Gastrocnemius medialis (tissue), 4 donors: ENCODE results near the gene IL20RA. TPM values are rescaled to one million over a fixed set of nuclear protein-coding genes. Genes with fewer than 3 reads are reported as not detected.

Experiments used
- ATAC-seq, 2 donors: fragments of 150-250 bp; one replicate each; pipeline ENCODE4 v1.9.1; 2016
- DNase-seq, 2 donors: peaks; one replicate each; pipeline ENCODE4 v3.0.0-alpha.2; 2019
- H3K27ac ChIP-seq, 4 donors: fragments of 200-600 bp; sonication (generic); 1 replicate in 1 of 4; 2 replicates in 3 of 4; pipeline ENCODE4 v1.5.1; 2016 to 2018; ENCODE audit warnings: mild to moderate bottlenecking in 2 of 4, moderate library complexity in 1 of 4
- H3K27me3 ChIP-seq, 3 donors: fragments of 200-600 bp; sonication (generic) in 2 of 3; 1 replicate in 1 of 3; 2 replicates in 2 of 3; pipeline versions ENCODE4 v1.5.1 to v1.6.0; 2016 to 2019; ENCODE audit warnings: mild to moderate bottlenecking in 1 of 3, moderate library complexity in 1 of 3
- H3K36me3 ChIP-seq, 2 donors: fragments of 200-600 bp; sonication (generic) in 1 of 2; one replicate each; pipeline ENCODE4 v1.5.1; 2017 to 2018
- H3K4me1 ChIP-seq, 2 donors: fragments of 200-600 bp; sonication (generic) in 1 of 2; one replicate each; pipeline ENCODE4 v1.5.1; 2016 to 2017; ENCODE audit warnings: mild to moderate bottlenecking in 2 of 2
- H3K4me3 ChIP-seq, 4 donors: fragments of 200-600 bp; sonication (generic) in 3 of 4; 1 replicate in 1 of 4; 2 replicates in 3 of 4; pipeline ENCODE4 v1.5.1; 2016 to 2019; ENCODE audit warnings: mild to moderate bottlenecking in 2 of 4
- H3K9me3 ChIP-seq, 3 donors: fragments of 200-600 bp; sonication (generic) in 2 of 3; 1 replicate in 1 of 3; 2 replicates in 2 of 3; pipeline ENCODE4 v1.5.1; 2016 to 2019
- CTCF ChIP-seq, 5 experiments: fragments of 450-650 bp in 3 of 5; fragments of 200-600 bp in 2 of 5; sonication (generic) in 2 of 5; IDR thresholded peaks in 4 of 5; conservative IDR thresholded peaks in 1 of 5; 1 replicate in 4 of 5; 2 replicates in 1 of 5; pipeline ENCODE4 v1.5.1; 2016 to 2019; ENCODE audit warnings: antibody characterized with exemption in 5 of 5, mild to moderate bottlenecking in 3 of 5, moderate library complexity in 3 of 5
- POLR2A ChIP-seq, 2 donors: fragments of 450-650 bp; IDR thresholded peaks; one replicate each; pipeline ENCODE4 v1.6.1; 2017; ENCODE audit warnings: antibody characterized with exemption in 2 of 2, mild to moderate bottlenecking in 2 of 2, moderate library complexity in 2 of 2
- in situ Hi-C, 4 donors: fragments of 200-750 bp; cut with MboI; loops; one replicate each; pipeline versions ENCODE4 v1.15.0 to v1.8.0; 2017; ENCODE audit warnings: low sequenced_read_pairs in 4 of 4
- intact Hi-C: fragments of 100-400 bp; cut with DNase I; formaldehyde crosslinking; loops from one replicate; pipeline ENCODE4 v1.15.1; 2023; ENCODE audit warnings: low total_unique reads
- total RNA-seq, 4 donors: library from RNA; depleted of rRNA; stranded (reverse); fragments of >200 nt; gene quantifications; one replicate each; pipeline versions ENCODE4 v1.1.0 to v1.2.3, GENCODE V29; 2016

The IL20RA gene
- total RNA-seq, 4 donors from 2014 or later = 0.32 to 1.1 TPM; not detected in 2

GRCh38 chr6:136956590-136957544 is 87.9 kb downstream of the IL20RA start:
- Histone ChIP-seq H3K4me3 (no peak overlapping the region), H3K27ac (no peak overlapping the region), H3K4me1 (no peaks in the 10 kb centered on the region), H3K27me3 (no peaks in the 10 kb centered on the region), H3K9me3 (no peaks in the 10 kb centered on the region), H3K36me3 (no peaks in the 10 kb centered on the region)
- DNase-seq = no peak
- in situ Hi-C loops = loop anchor here in 2 of 4 donors (25.0 kb wide), 1 partner anchor 680 kb away; no protein-coding TSS in a partner anchor
- no peak for ATAC-seq
- intact Hi-C loops = no loop called here
- TF ChIP-seq CTCF (IDR thresholded peaks at IDR 0.05 in 4 of 5, conservative IDR thresholded peaks at IDR 0.05 in 1 of 5) = no peak
- TF ChIP-seq POLR2A (IDR thresholded peaks at IDR 0.05) = no peak

- H3K4me3 ChIP-seq = no peak overlapping the region
- no peaks in the 10 kb centered on the region for H3K36me3 ChIP-seq
- DNase-seq = no peak
- intact Hi-C loops (no loop called here), in situ Hi-C loops (loop anchor here in 2 of 4 donors (25.0 kb wide), 1 partner anchor 682 kb away; no protein-coding TSS in a partner anchor)
- ATAC-seq = no peak
- TF ChIP-seq POLR2A (IDR thresholded peaks at IDR 0.05) (no peak), CTCF (IDR thresholded peaks at IDR 0.05 in 4 of 5, conservative IDR thresholded peaks at IDR 0.05 in 1 of 5) (no peak)
- H3K27ac ChIP-seq = no peak overlapping the region
- no peaks in the 10 kb centered on the region for H3K9me3 ChIP-seq
- H3K4me1 ChIP-seq = no peaks in the 10 kb centered on the region
- H3K27me3 ChIP-seq = no peaks in the 10 kb centered on the region
Observed at GRCh38 chr6:136955123-136955522, 89.6 kb downstream of the IL20RA start.

- in situ Hi-C loops = loop anchor here in 2 of 4 donors (25.0 kb wide), 1 partner anchor 685 kb away; no protein-coding TSS in a partner anchor
- Histone ChIP-seq H3K27ac (no peak overlapping the region), H3K9me3 (no peaks in the 10 kb centered on the region), H3K4me3 (no peak overlapping the region), H3K36me3 (no peaks in the 10 kb centered on the region), H3K27me3 (no peaks in the 10 kb centered on the region), H3K4me1 (no peaks in the 10 kb centered on the region)
- intact Hi-C loops = no loop called here
- ATAC-seq = no peak
- TF ChIP-seq CTCF (IDR thresholded peaks at IDR 0.05 in 4 of 5, conservative IDR thresholded peaks at IDR 0.05 in 1 of 5) = no peak
- no peak for TF ChIP-seq POLR2A (IDR thresholded peaks at IDR 0.05)
- no peak for DNase-seq
Observed at GRCh38 chr6:136952714-136953260, 92.0 kb downstream of the IL20RA start.

- Histone ChIP-seq H3K27ac (no peak overlapping the region), H3K9me3 (no peaks in the 10 kb centered on the region), H3K4me1 (no peaks in the 10 kb centered on the region), H3K36me3 (no peaks in the 10 kb centered on the region), H3K27me3 (no peaks in the 10 kb centered on the region), H3K4me3 (no peak overlapping the region)
- DNase-seq = no peak
- intact Hi-C loops = no loop called here
- TF ChIP-seq POLR2A (IDR thresholded peaks at IDR 0.05) = no peak
- ATAC-seq = no peak
- in situ Hi-C loops = loop anchor here in 2 of 4 donors (25.0 kb wide), 1 partner anchor 687 kb away; no protein-coding TSS in a partner anchor
Observed at GRCh38 chr6:136950436-136951126, 94.2 kb downstream of the IL20RA start.

Other genes starting within 250 kb of the IL20RA start
- gene PEX7, start 222.4 kb downstream of the IL20RA start, total RNA-seq = 10 to 100 TPM in 1 of 4 donors, 1 to 10 TPM in 2, under 1 TPM in 1; 0.32 to 10.6 (median 6.0) TPM
- gene SLC35D3, start 122.7 kb downstream of the IL20RA start, total RNA-seq = not detected
- not detected for gene IL22RA2, start 128.7 kb upstream of the IL20RA start, total RNA-seq
- 10 to 100 TPM; 54.7 to 97.4 (median 61.1) TPM for gene IFNGR1, start 174.4 kb upstream of the IL20RA start, total RNA-seq